HCEC 1CT (cell line): Measurements from ENCODE around the gene ECM1.

ENCODE experiments used
- DNase-seq: peaks from one replicate; pipeline ENCODE4 v3.0.0-alpha.2; 2017

ECM1 gene

GRCh38 chr1:150560011-150560438 lies 52.1 kb downstream of the ECM1 start:
- no peak for DNase-seq

DNA sequence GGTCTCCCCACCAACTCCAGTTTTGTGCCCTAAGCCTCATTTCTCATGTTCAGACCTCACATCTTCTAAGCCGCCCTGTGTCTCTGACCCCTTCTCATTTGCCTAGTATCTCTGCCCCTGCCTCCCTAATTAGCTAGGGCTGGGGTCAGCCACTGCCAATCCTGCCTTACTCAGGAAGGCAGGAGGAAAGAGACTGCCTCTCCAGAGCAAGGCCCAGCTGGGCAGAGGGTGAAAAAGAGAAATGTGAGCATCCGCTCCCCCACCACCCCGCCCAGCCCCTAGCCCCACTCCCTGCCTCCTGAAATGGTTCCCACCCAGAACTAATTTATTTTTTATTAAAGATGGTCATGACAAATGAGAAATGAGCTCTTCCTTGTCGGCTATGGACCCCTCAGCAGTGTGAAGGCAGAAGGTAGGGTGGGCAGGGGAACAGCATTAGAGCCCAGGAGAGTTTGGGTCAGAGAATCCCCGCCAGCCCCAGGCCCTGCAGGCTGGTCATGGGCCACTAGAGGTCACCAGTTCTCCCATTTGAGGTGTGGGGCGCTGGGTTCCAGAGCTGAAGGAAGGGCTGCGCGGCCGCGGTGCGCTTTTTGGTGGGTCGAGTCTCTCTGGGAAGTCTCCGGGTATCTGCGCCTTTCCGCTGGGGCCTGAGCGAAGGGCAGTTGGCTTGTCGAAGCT lies 52.8 kb downstream of the ECM1 start:
- DNase-seq = peak; percentile 88

GRCh38 chr1:150561254-150561973 lies 53.5 kb downstream of the ECM1 start:
- peak; percentile 98 for DNase-seq

GRCh38 chr1:150561974-150562445 lies 54.1 kb downstream of the ECM1 start:
- peak; percentile 92 for DNase-seq

DNA sequence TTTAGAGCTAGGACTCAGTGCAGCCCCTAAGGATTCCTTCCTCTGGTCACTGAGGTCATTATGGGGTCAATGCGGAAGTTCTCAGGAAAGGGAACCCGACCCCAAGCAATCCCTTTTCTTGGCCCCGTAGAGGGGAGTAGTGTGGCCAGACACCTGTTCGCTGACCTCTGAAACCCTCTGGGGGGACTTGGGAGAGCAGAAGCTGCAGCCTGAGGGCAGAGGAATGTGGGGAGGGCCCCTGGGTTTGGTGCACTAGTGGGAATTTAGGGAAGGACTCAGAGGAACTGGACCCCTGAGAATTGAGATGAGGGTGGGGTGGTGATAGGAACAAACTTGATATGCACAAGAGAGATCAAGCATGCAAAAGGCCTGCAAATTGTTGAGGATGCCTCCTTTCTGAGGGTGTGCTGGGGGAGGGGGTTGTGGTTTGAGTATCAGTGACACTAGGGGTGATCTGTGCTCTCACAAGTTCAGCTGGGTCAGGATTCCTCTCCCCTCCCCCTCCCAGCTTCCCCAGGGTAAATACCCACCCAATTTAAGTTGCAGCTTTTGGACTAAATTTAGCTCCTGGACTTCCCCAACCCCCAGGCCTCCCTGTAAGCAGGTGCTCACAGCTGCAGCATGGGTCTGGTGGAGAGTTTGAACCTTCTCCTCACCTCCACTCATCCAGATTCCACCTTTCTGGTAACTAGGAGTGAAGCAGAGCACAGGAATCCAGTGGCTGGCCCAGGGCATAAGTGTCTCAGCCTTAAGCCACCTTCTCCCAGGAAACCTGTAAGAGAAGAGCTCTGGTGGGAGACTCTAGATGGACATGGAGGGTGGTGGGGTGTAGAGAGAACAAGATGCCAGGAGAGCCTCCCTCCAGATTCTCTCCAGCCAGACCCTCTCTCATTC lies 54.8 kb downstream of the ECM1 start:
- DNase-seq = no peak
